Neural progenitor cell (in vitro differentiated cells): ENCODE results near the gene KCMF1.

ENCODE experiments used
- EZH2 ChIP-seq: fragments of 200-600 bp; sonication (generic); IDR thresholded peaks from 2 replicates; pipeline ENCODE4 v1.6.1; 2017; ENCODE audit warnings: antibody characterized with exemption, mild to moderate bottlenecking, moderate library complexity
- EZH2phosphoT487 ChIP-seq: fragments of 200-600 bp; sonication (generic); IDR thresholded peaks from 2 replicates; pipeline ENCODE4 v1.6.1; 2017; ENCODE audit warnings: antibody characterized with exemption
- TF ChIP-seq, protein P1 (sequence below): fragments of 200-600 bp; sonication (generic); IDR thresholded peaks from 2 replicates; pipeline ENCODE4 v1.5.1; 2017; ENCODE audit warnings: antibody characterized with exemption, mild to moderate bottlenecking

DNA sequence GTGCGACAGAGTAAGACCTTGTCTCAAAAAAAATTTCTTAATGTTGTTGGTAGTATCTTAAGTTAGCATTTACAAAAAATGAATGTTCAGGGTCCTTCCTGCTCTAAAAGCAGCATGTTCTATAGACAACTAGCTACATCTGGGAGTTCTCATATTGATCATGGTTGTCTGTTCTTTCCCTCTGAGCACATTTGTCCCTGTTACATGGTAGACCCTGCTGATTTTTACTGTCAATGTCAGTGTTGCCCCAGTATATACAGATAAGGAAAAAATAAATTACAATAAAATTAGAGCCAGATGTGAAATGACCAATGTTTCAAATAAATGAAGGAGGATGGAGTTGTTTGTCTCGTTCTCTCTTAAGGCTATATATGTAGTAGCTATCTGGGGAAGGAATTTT, 63.2 kb downstream of the KCMF1 start:
- TF ChIP-seq EZH2 (no peak), EZH2phosphoT487 (no peak)
- TF ChIP-seq, protein P1, sequence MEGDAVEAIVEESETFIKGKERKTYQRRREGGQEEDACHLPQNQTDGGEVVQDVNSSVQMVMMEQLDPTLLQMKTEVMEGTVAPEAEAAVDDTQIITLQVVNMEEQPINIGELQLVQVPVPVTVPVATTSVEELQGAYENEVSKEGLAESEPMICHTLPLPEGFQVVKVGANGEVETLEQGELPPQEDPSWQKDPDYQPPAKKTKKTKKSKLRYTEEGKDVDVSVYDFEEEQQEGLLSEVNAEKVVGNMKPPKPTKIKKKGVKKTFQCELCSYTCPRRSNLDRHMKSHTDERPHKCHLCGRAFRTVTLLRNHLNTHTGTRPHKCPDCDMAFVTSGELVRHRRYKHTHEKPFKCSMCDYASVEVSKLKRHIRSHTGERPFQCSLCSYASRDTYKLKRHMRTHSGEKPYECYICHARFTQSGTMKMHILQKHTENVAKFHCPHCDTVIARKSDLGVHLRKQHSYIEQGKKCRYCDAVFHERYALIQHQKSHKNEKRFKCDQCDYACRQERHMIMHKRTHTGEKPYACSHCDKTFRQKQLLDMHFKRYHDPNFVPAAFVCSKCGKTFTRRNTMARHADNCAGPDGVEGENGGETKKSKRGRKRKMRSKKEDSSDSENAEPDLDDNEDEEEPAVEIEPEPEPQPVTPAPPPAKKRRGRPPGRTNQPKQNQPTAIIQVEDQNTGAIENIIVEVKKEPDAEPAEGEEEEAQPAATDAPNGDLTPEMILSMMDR: no peak
